GM21515 (cell line): Measurements from ENCODE around the gene RC3H2.
"Not testable (repeated sequence)": the region's sequence is repeated elsewhere in the genome, so short reads cannot be mapped to it uniquely, and the experiment has no call there.

ENCODE experiments used
- ATAC-seq: cut with Tn5 transposase; IDR thresholded peaks from one replicate; pipeline ENCODE4 v1.9.1; 2021; ENCODE audit not compliant: unreplicated experiment

The RC3H2 gene

DNA sequence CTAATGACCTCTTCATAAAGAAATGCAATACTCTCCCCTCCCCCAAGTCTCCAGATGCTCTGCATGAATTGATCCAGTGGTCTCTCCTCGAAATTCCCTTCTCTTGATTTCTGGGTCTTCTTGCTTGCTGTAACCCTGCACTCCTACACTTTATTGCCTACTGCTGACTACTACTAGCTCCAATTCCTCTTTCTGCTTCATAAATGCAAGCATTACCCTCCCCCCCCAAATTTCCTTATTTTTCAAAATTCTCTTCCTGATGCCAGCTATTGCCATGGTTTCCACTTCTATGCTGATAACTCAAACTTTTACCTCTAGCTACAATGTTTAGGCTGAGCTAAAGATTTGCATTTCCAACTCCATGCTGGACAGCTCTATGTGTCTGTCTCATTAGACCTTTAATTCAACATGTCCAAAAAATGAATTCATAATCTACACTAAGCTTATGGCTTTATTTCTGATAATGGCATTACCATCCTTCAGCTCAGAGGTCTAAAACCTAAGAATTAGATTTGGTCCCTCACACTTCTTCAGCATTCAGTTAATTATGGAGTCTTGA, 24.7 kb upstream of the RC3H2 start:
- ATAC-seq = no peak

DNA sequence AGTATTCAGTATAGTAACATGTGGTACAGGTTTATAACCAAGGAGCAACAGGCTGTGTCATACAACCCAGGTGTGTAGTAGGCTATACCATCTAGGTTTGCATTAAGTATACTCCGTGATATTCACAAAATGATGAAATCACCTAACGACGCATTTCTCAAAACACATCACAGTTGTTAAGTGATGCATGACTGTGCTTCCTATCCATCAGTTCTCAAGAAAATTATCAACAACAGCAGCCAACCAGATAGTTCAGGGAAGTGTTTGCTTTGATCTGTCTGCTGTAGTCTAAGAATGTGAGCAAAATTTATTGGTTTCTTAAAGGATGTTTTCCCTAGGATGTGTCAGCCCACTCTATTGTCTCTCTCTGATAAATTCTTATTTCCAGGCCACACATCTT, 18.8 kb upstream of the RC3H2 start:
- no peak for ATAC-seq

DNA sequence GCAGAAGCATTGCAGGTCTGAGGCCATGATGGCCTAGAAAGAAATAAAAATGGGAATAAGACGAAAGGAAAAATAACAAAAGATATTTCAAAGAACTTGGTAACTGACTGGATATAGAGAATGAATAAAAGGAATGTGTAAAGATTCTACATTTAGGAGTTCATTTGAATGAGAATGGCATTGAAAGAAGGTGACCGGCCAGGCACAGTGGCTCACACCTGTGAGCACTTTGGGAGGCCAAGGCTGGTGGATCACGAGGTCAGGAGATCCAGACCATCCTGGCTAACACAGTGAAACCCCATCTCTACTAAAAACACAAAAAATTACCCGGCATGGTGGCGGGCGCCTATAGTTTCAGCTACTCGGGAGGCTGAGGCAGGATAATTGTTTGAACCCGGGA, 17.6 kb upstream of the RC3H2 start:
- ATAC-seq = no peak

DNA sequence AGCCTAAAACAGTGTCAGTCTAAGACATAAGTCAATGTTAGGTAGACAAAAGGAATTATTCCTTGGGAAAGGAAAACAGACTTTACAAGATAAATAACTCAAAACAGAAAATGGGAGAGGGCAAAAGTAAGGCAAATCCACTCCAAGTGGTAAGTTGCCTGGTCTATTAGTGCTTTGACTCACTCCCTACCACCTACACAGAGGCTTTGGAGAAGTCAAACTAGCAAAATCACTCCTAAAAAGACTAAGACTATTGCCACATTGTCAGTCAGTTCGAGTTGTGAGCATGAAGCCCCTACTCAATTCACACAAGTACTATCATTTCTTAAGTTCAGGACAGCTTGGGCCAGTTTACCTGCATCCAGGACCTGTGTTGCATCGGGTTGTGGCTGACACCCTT, 13.2 kb upstream of the RC3H2 start:
- no peak for ATAC-seq

DNA sequence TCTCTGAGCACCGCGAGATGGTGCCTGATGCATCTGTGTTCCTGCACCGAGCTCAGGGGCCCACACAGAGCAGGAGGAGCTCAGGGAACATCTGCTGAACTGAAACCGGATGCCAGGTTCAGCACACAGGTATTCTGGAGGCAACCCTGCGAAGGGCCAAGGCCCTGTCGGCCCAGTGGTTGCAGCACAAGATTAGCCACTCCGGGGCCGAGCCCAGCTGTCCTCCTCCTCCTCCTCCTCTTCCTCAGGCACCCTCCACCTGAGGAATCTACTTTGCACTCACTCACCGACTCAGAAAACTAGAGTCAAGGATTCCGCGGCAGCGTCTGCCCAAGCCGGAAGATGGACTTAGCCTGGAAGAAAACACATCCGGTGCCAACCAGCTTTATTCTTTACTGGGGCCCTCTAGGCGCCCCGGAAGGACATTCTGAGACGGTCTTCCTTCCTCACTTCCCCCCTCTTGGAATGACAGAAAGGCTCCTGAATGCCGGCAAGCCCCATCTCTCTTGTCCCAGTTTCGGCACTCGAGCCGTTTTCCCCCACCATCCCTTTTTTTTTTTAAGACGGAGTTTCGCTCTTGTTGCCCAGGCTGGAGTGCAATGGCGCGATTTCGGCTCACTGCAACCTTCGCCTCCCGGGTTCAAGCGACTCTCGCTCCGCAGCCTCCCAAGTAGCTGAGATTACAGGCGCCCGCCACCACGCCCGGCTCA, 8.0 kb upstream of the RC3H2 start, which contains the start of gene ZBTB6:
ZBTB6 (minus strand) TSS at position 360 of the 710 bp plus-strand sequence. CDS start 1,251 bp downstream, outside the sequence.
- ATAC-seq = peak; percentile 97

DNA sequence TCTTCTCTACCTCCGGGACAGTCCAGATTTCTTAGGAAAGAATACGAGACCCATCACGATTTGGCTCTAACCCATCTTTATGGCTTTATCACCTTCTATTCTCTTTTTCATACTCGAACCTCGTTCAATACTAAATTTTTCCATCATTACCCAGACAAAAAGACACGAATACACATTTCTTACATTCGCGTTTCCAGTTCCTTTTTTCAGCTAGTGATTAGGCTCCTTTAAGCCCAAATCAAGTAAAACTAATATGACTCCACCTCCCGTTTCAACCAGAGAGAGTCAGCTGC, 7.5 kb upstream of the RC3H2 start:
- no peak for ATAC-seq

DNA sequence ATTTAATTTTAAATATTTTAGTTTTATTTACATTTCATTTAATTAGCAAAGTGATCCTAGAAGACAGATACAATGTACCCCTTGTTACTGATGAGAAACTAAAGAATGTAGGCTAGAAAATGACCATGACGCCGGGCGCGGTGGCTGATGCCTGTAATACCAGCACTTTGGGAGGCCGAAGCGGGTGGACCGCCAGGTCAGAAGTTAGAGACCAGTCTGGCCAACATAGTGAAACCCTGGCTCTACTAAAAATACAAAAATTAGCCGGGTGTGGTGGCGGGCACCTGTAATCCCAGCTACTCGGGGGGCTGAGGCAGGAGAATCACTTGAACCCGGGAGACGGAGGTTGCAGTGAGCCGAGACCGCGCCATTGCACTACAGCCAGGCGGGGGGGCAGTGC, 963 bp upstream of the RC3H2 start:
- ATAC-seq = not testable (repeated sequence)

DNA sequence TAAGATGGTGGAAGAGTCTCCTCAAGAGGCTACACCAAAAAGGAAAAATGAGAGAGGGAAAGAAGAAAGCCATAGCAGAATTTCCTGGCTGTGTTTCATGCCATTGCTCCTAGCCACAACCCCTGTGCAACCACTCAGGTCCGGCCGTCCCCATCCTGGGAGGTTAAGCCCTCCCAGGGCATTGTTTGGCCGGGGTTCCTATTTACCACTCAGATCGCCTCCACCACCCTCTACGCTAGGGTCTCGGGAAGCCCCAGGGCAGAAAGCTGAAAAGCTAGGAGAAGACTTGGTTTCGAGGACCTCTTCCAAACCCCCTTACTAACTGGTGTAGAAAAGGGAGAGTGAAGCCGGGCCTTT, 715 bp downstream of the RC3H2 start:
- peak; percentile 35 for ATAC-seq

DNA sequence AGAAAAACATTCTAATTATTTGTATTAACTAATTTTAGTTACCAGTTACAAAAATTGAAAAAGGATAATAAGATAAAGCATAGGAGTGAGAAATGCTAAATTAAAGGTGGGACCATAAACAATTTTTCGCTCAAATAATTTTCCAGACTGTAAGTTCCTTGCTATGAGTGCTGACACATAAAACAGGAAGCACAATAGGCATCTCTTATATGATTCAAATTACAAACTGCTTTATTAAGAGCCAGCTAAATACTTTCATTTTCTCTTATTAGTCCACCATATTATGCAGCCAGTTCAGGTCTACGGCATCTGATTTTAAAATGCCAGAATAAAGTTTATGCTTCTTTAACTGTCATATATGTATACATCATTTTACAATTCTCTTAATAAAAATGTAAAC, 4.4 kb downstream of the RC3H2 start:
- no peak for ATAC-seq

DNA sequence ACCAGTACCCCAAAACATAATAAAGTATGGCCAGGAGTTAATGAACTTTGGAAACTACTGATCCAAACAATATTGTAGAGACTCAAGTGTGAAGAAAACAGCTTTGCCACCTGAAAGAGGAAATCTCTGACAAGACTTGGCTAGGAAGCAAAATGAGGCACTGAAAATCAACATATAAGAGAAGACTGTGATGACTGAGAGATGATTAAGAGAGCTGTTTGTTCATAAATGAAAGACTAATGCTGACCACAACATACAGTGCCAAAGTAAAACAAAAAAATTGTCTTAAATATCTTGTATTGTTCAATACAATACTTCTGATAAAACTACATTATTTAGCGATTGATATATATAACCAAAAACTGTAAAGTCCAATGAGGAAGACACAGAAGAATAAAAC, 7.2 kb downstream of the RC3H2 start:
- no peak for ATAC-seq

DNA sequence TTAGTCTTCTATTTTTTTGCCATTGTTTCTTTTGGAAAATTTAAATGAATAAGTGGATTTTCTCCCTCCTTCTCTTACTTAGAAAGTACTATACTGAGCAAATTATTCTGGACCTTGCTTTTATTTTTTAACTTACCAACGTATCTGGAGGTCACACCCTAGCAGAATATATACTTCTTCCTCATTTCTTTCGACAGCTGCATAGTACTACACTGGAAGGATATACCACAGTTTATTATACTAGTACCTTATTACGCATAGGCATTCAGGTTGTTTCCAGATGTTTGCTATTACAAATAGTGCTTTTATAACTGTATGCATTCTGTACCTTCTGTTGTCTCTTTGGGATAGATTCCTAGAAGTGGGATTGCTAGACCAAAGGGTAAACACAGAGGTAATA, 16.7 kb downstream of the RC3H2 start:
- ATAC-seq = no peak

DNA sequence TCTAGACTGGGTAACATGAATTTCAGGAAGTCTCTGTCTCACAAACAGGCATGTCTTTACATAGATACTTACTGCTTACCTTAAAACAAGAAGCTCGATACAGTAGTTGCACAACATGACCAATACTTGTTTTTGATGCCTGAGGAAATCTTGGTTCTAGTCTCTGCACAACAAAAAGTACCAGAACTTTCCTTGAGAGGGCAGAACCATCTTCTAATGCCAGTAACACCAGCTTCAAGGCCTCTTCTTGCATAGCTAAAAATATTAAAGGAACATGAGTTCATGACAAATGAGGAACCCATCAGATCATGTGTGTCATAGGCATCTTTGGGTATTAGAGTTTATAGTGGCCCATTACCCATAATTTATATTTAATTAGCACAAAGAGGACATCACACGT, 22.0 kb downstream of the RC3H2 start:
- ATAC-seq = no peak

DNA sequence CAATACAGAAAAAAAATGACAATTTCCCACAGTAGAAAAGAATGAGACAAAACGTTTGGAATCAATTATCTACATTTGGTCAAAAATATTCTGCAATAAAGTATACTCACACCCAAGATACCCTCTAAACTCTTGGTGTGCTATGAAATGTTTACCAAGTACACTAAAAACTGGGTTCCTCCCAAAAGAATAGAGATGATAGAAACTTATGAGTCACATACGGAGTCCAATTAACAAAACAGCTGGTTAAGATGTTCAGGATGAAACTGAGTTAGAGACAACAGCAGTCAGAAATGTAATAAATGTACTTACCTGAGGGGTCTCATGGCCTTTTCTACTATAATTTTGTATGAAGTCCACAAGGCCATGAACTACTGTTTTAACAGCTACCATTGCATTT, 25.7 kb downstream of the RC3H2 start:
- no peak for ATAC-seq

DNA sequence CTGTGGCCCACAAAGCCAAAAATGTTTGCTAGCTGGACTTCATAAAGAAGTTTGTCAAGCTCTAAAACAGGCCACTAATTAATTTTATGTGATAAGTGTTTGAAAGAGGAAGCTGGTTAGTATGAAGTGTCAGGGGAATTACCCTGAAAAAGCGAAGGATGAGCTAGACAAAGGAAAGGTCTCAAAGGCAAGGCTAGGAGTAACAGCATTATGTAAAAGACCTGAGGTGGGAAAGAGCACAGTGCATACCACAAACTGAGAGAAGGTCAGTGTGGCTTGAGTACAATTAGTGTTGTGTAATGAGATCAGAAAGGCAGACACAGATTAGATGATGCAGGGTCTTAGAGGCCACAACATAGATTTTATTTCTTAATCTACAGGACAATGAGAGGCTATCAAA, 29.6 kb downstream of the RC3H2 start:
- ATAC-seq = no peak

DNA sequence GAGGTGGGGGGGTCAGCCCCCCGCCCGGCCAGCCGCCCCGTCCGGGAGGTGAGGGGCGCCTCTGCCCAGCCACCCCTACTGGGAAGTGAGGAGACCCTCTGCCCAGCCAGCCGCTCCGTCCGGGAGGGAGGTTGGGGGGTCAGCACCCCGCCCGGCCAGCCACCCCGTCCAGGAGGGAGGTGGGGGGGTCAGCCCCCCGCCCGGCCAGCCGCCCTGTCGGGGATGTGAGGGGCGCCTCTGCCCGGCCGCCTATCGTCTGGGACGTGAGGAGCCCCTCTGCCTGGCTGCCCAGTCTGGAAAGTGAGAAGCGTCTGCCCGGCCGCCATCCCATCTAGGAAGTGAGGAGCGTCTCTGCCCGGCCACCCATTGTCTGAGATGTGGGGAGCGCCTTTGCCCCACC, 37.9 kb downstream of the RC3H2 start:
- ATAC-seq = not testable (repeated sequence)

DNA sequence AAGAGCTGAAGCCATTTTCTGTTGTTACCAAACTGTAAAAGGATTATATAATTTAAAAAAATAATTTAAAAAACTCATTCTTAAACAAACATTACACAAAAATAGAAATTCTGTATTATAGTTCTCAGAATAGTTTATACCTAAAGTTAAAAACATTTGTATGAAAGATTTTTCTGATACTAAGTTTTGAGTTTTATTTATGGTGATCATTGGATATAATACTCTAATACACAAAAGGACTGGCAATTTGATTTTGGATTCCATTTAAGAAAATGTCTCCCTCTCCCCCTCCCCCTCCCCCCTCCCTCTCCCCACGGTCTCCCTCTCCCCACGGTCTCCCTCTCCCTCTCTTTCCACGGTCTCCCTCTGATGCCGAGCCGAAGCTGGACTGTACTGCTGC, 39.1 kb downstream of the RC3H2 start:
- ATAC-seq = no peak

DNA sequence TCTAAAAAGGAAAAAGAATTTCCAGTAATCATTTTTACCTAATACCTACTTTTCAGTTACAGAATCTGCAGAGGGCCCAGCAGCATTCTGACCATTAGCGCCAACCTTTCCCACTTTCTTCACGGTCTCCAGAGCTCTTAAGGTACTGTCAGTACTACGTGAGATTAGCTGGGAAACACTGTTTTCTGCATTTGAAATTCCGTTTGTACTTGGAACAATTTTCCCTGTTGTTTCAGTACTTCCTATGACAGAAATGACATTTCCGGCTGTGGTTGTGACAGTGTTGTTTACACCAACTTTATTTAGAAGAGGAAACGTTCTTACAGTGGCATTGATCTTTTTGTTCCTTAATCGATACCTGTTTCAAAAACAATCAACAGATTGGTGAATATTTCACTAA, 39.9 kb downstream of the RC3H2 start:
- no peak for ATAC-seq

DNA sequence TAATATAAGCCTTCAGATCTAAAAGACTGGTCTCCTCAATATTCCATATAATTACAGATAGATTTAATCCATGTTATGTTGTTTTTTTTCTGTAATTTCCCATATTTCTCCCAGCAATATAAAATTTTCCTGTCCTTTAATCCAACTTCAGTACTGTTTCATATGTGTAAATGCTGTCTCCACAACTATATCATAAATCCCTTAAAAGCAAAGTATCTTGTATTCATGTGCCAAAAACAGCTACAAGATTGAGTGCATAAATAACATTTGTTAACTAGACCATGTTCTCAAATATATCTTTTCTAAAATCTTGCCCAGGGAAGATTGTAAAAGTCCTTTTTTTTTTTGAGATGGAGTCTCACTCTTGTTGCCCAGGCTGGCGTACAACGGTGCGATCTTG, 41.8 kb downstream of the RC3H2 start:
- no peak for ATAC-seq

DNA sequence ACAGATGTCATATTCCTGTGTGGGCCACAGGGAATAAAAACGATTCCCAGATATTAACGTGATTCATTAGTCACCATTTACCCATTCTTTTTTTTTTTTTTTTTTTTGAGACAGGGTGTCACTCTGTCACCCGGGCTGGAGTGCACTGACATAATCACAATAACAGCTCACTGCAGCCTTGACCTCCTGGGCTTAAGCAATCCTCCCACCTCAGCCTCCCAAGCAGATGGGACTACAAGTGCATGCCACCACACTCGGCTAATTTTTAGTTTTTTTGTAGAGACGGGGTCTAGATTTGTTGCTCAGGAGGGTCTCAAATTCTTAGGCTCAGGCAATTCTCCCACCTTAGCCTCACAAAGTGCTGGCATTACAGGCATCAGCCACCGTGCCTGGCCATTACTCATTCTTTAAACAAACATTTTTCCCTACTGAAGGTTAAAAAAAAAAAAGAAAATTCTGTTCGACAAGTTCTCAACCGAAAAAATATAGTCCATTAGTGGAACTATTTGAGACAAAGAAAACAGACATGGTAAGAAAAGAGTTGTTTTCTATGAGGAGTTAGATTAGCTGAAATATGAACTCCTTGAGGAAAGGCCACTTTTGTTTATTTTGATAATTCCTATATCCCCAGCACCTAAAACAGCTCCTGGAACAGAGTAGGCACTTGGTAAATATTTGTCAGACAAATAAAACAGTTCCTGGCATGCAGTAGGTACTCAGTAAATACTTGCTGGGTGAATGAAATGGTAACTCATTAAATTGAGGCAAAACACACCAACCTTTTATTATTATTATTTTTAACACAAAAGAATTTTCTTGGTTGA, 44.6 kb downstream of the RC3H2 start:
- no peak for ATAC-seq

DNA sequence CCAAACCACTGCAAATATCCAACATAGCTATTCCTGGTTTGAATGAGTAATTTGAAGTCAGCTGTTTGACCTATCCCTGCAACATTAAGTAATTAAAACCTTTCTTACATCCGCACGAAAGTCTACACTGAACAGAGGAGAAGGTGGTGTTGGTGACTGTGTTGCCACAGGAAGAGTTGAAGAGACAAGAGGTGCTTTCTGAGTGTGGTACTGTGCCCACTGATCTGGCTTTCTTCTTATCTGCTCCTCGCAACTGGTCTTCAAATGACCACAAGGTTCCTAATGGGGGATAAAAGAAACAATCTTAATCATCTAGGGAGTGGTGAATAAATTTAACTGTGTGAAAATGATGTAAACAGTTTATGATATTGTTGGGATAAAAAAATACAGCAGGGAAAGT, 47.3 kb downstream of the RC3H2 start:
- no peak for ATAC-seq

DNA sequence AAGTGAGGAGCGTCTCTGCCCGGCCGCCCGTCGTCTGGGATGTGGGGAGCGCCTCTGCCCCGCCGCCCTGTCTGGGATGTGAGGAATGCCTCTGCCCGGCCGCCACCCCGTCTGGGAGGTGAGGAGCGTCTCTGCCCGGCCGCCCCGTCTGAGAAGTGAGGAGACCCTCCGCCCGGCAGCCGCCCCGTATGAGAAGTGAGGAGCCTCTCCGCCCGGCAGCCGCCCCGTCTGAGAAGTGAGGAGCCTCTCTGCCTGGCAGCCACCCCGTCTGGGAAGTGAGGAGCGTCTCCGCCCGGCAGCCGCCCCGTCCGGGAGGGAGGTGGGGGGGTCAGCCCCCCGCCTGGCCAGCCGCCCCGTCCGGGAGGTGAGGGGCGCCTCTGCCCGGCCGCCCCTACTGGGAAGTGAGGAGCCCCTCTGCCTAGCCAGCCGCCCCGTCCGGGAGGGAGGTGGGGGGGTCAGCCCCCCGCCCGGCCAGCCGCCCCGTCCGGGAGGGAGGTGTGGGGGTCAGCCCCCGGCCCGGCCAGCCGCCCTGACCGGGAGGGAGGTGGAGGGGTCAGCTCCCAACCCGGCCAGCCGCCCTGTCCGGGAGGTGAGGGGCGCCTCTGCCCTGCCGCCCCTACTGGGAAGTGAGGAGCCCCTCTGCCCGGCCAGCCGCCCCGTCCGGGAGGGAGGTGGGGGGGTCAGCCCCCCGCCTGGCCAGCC, 52.9 kb downstream of the RC3H2 start:
- not testable (repeated sequence) for ATAC-seq
